Measurements from ENCODE around the gene ZBTB11. TPM values are rescaled to one million over a fixed set of nuclear protein-coding genes. Genes with fewer than 3 reads are reported as not detected.

ZBTB11 gene
- total and polyA plus RNA-seq, 9 of the 15 experiments (the other 6 are each of a cell fraction or from before 2014, with no cell fraction given) = 6.2 to 31.9 (median 21.4) TPM

DNA sequence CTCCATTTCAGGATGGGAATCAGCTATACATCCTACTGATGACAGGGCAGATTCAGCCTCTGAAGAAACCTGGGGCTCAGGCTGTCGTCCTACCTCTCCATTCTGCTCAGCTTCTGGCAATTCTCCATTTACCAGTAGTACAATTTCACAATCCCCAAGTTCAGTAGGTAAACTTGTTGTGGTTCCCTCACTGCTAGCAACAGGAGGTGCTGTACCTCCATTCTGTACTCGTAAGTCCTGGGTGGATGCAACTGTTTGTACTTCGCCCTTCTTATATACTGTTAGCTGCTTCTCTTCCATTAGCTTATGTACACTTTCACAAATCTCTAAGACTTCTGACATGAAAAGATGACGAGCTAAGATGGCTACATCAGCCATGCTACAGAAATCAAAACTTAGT, 11.6 kb downstream of the ZBTB11 start:
- CTCF ChIA-PET (ENCODE audit: low intra/inter-chr PET ratio) = no interaction called here
- WGBS (ENCODE audit: insufficient coverage, low coverage, missing lambda C conversion rate) = 90% methylated on average over 4 of the region's 4 CpGs
- H3K9ac ChIP-seq (ENCODE audit: insufficient read depth in 1 of 2, low read depth in 2 of 2, low read length in 2 of 2) = no peak overlapping the region
- POLR2A ChIA-PET = interaction anchor here (1.3 to 1.9 kb wide), 4 partner anchors 10 to 24 kb away, joined by 4 to 7 read pairs (median 4); partner anchors contain the start of gene ZBTB11
- no peaks in the 10 kb centered on the region for H3K4me1 ChIP-seq (replicated peaks in 1 of 2; ENCODE audit: control insufficient read depth in 2 of 2, insufficient read depth in 2 of 2, low read length in 2 of 2)
- no peaks in the 10 kb centered on the region for H3K9me3 ChIP-seq (replicated peaks; ENCODE audit: control insufficient read depth, insufficient read depth, low read depth, low read length)
- DNase-seq (ENCODE audit: extremely low read depth in 1 of 4, low spot score in 3 of 4) (no peak), ATAC-seq (no peak), FAIRE-seq (no peak)
- H4K20me1 ChIP-seq (replicated peaks; ENCODE audit: control insufficient read depth, insufficient read depth, low read length) = no peaks in the 10 kb centered on the region
- TF ChIP-seq MED1 (CRISPR knock-in tag; IDR thresholded peaks at IDR 0.05; ENCODE audit: borderline replicate concordance) (no peak), ZNF408 (CRISPR knock-in tag; IDR thresholded peaks at IDR 0.05; ENCODE audit: low read depth) (no peak), KDM5B (IDR thresholded peaks at IDR 0.05; ENCODE audit: insufficient replicate concordance, low read depth, low read length) (no peak), ZNF507 (tag; conservative IDR thresholded peaks at IDR 0.05) (no peak), SIN3A (IDR thresholded peaks at IDR 0.05; ENCODE audit: borderline replicate concordance in 2 of 2, control insufficient read depth in 1 of 2, low read depth in 2 of 2, low read length in 2 of 2) (no peak), ZC3H11A (IDR thresholded peaks at IDR 0.05; ENCODE audit: low read depth, low read length) (no peak), RBBP5 (IDR thresholded peaks at IDR 0.05; ENCODE audit: borderline replicate concordance, insufficient read depth, low read length, poor library complexity, severe bottlenecking) (no peak), MEF2A (IDR thresholded peaks at IDR 0.05; ENCODE audit: control insufficient read depth, low read depth, low read length) (no peak), FOS (IDR thresholded peaks at IDR 0.05; ENCODE audit: extremely low read depth, insufficient read length) (no peak), ZNF57 (CRISPR knock-in tag; IDR thresholded peaks at IDR 0.05) (no peak)
- TF ChIP-seq, protein P1, sequence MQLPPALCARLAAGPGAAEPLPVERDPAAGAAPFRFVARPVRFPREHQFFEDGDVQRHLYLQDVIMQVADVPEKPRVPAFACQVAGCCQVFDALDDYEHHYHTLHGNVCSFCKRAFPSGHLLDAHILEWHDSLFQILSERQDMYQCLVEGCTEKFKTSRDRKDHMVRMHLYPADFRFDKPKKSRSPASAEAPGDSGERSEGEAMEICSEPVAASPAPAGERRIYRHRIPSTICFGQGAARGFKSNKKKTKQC (CRISPR knock-in tag; IDR thresholded peaks at IDR 0.05) = no peak
- no TSS peak for BruUV-seq (replicated peaks)
- intact Hi-C loops (cut with micrococcal nuclease) = no loop called here
- H3K9me1 ChIP-seq (ENCODE audit: control insufficient read depth, insufficient read depth, low read length) = no peaks in the 10 kb centered on the region
- H3K27ac ChIP-seq (ENCODE audit: extremely low read depth, low read depth, low read length) = no peak overlapping the region
- H3K4me3 ChIP-seq = no peak overlapping the region
- no peak overlapping the region for H3K4me2 ChIP-seq (ENCODE audit: insufficient read depth, low read length)
- peaks cover 9% of the 10 kb centered on the region; the same call in 2 of the 3 replicates for H3K79me2 ChIP-seq (ENCODE audit: control insufficient read depth, insufficient read depth, low read length)
- H3K27me3 ChIP-seq (ENCODE audit: control insufficient read depth in 2 of 2, insufficient read depth in 2 of 2, low read length in 2 of 2) = no peaks in the 10 kb centered on the region
- in situ Hi-C loops (cut with MboI) = no loop called here
- no peak overlapping the region for H2AFZ ChIP-seq (ENCODE audit: low read depth, low read length)
- peaks cover 86% of the 10 kb centered on the region for H3K36me3 ChIP-seq (ENCODE audit: control insufficient read depth, insufficient read depth, low read length)

All from K562 (cell line).